Naive thymus-derived CD4-positive, alpha-beta T cell (primary cell): ENCODE data around the gene KLHDC7B. TPM values are rescaled to one million over a fixed set of nuclear protein-coding genes. Genes with fewer than 3 reads are reported as not detected.
A peak's percentile ranks its signal among the peaks of the same experiment; 100 is the strongest.

Experiments
- ATAC-seq: fragments of 150-1000 bp; cut with Tn5 transposase; 2 replicates; pipeline ENCODE4 v1.10.0; 2021; ENCODE audit warnings: mild to moderate bottlenecking, moderate library complexity
- CTCF ChIA-PET: fragments of 350-600 bp; sonication (Branson Sonifier 250); formaldehyde crosslinking; loops from one replicate; lab custom pipeline; 2021; ENCODE audit warnings: antibody characterized with exemption; lab: Charles Lee
- POLR2A ChIA-PET: fragments of 350-600 bp; sonication (Branson Sonifier 250); formaldehyde crosslinking; loops from one replicate; lab custom pipeline; 2021; ENCODE audit warnings: antibody characterized with exemption, inconsistent platforms; lab: Charles Lee
- DNase-seq, 9 donors: peaks; one replicate each; pipeline versions ENCODE4 v3.0.0 to v3.0.0-alpha.2; 2020 to 2022; ENCODE audit warnings: mixed read lengths in 1 of 9
- H3K27ac ChIP-seq: one replicate; pipeline ENCODE4 v1.7.0; 2013; ENCODE audit warnings: mild to moderate bottlenecking, low read depth, low read length, moderate library complexity
- H3K27me3 ChIP-seq, 2 donors: one replicate each; pipeline ENCODE4 v1.7.0; 2013; ENCODE audit warnings: low read length in 2 of 2, mild to moderate bottlenecking in 2 of 2, moderate library complexity in 2 of 2; ENCODE audit not compliant: control insufficient read depth in 2 of 2, insufficient read depth in 2 of 2
- H3K36me3 ChIP-seq, 3 experiments: 1 replicate in 2 of 3; 2 replicates in 1 of 3; pipeline ENCODE4 v1.7.0; 2013; ENCODE audit warnings: low read length in 3 of 3, mild to moderate bottlenecking in 3 of 3, moderate library complexity in 1 of 3; ENCODE audit not compliant: insufficient read depth in 3 of 3, control insufficient read depth in 2 of 3
- H3K4me1 ChIP-seq, 2 donors: one replicate each; pipeline ENCODE4 v1.7.0; 2013; ENCODE audit warnings: low read length in 2 of 2, mild to moderate bottlenecking in 2 of 2, moderate library complexity in 1 of 2; ENCODE audit not compliant: control insufficient read depth in 2 of 2, insufficient read depth in 2 of 2
- H3K4me3 ChIP-seq: 2 replicates; pipeline ENCODE4 v1.7.0; 2013; ENCODE audit warnings: mild to moderate bottlenecking, low read length
- H3K9me3 ChIP-seq, 3 experiments: 1 replicate in 2 of 3; 2 replicates in 1 of 3; pipeline ENCODE4 v1.7.0; 2013; ENCODE audit warnings: low read length in 3 of 3; ENCODE audit not compliant: control insufficient read depth in 2 of 3
- H3K27ac Mint-ChIP-seq, 9 donors: one replicate each; pipeline ENCODE4 v1.8.0; 2020 to 2022; ENCODE audit warnings: mixed read lengths in 9 of 9, mild to moderate bottlenecking in 8 of 9, moderate library complexity in 5 of 9, inconsistent platforms in 2 of 9
- H3K27me3 Mint-ChIP-seq, 5 donors: one replicate each; pipeline ENCODE4 v1.8.0; 2021 to 2022; ENCODE audit warnings: mixed read lengths in 5 of 5, mild to moderate bottlenecking in 1 of 5
- H3K36me3 Mint-ChIP-seq, 5 donors: one replicate each; pipeline ENCODE4 v1.8.0; 2020 to 2022; ENCODE audit warnings: mixed read lengths in 5 of 5, mild to moderate bottlenecking in 3 of 5, inconsistent platforms in 1 of 5
- H3K4me1 Mint-ChIP-seq, 7 donors: one replicate each; pipeline ENCODE4 v1.8.0; 2020 to 2022; ENCODE audit warnings: mixed read lengths in 7 of 7, mild to moderate bottlenecking in 3 of 7, inconsistent platforms in 1 of 7
- H3K4me3 Mint-ChIP-seq, 10 donors: one replicate each; pipeline ENCODE4 v1.8.0; 2020 to 2022; ENCODE audit warnings: mild to moderate bottlenecking in 10 of 10, mixed read lengths in 10 of 10, moderate library complexity in 6 of 10, inconsistent platforms in 2 of 10
- H3K9me3 Mint-ChIP-seq, 11 donors: one replicate each; pipeline ENCODE4 v1.8.0; 2020 to 2022; ENCODE audit warnings: mixed read lengths in 11 of 11, mild to moderate bottlenecking in 4 of 11, inconsistent platforms in 1 of 11, moderate library complexity in 1 of 11
- intact Hi-C, 2 donors: fragments of 100-400 bp; cut with micrococcal nuclease; formaldehyde crosslinking; loops; one replicate each; pipeline ENCODE4 v1.15.1; 2023
- polyA plus RNA-seq, 2 donors: library from polyadenylated mRNA; unstranded; fragments of 300-500 nt; fragmentation: Illumina TruSeq; gene quantifications; one replicate each; pipeline ENCODE4 v1.2.3, GENCODE V29; 2021
- total RNA-seq, 6 experiments: library from RNA in 5 of 6; stranded (reverse) in 5 of 6; gene quantifications; 1 replicate in 5 of 6; 2 replicates in 1 of 6; pipeline ENCODE4 v1.2.3 and lab custom pipeline; 2021 to 2026

KLHDC7B gene
- total and polyA plus RNA-seq, 7 experiments from 2014 or later, result 4.4 to 17.2 (median 7.8) TPM

DNA sequence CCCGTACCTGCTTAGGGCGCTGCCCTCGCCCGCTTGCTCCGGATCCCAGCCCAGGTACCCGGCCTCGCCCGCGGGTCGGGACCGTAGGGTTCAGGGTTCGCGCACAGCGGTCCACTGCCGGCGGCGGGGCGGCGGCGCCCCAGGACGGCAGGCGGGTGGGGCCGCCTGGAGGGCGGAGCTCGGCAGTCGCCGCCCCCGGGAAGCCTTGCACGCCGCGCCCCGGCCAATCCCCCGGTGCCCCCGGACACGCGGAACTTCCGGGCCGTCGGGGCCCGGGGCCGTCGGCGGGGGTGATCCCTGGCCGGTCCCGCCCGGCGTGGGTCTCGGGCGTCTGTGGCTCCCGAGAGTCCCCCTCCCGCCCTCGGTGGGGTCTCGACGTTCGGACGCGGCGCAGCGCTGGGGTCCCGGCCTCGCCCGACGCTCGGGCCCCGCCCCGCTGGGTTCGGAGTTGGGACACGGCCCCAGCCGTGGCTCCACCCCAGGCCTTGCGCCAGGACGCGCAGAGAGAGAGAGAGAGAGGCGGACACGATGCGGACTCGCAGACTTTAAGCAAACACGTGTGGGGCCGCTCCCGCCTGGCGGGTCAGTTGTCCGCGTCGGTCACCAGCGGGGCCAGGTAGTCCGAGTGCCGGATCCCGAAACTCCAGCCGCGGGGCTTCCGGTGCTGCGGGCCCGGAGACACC is 15.7 kb upstream of the KLHDC7B start, which contains the start of gene TYMP:
Gene TYMP, minus strand, starts transcription at position 116 of the 683 bp plus-strand sequence. CDS start 303 bp downstream, outside the sequence.
- peak in 4 of 9 donors; percentile 33 to 89 (median 52) for DNase-seq
- peak; percentile 23 for ATAC-seq
- CTCF ChIA-PET, result interaction anchor here (1.0 to 1.1 kb wide), 2 partner anchors 33 to 91 kb away, joined by 3 read pairs; partner anchors contain the start of gene SYCE3

DNA sequence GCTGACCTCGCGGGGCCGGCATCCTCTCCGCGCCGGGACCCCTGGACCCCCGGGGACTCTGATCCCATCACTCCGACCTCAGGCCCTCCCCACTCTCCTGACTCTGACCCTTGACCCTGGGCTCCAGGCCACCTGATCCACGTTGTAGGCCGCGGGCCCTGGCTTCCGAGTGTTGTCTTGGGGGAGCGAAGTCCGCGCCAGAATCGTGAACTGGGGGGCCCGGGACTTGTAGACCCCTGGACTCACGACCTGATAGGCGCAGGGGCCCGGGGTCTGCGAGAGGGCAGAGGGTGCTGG is 15.2 kb upstream of the KLHDC7B start:
- Mint-ChIP-seq H3K27ac (peak overlapping the region in 6 of 9 donors; percentile 81 to 100 (median 91)), H3K4me1 (peaks cover 0 to 49% (median 30%) of the 10 kb centered on the region in 7 donors), H3K27me3 (peaks cover 0 to 5% (median 0%) of the 10 kb centered on the region in 5 donors), H3K36me3 (peaks cover 0 to 23% (median 0%) of the 10 kb centered on the region in 5 donors), H3K9me3 (no peaks in the 10 kb centered on the region), H3K4me3 (peak overlapping the region; percentile 45 to 96 (median 86))
- ChIA-PET CTCF (no interaction called here), POLR2A (interaction anchor here (0.6 to 2.4 kb wide), 3 partner anchors 9 to 33 kb away, joined by 5 to 16 read pairs (median 9); partner anchors contain the start of gene SYCE3)
- Histone ChIP-seq H3K9me3 (no peaks in the 10 kb centered on the region), H3K36me3 (no peaks in the 10 kb centered on the region), H3K4me3 (peak overlapping the region; percentile 86), H3K4me1 (peaks cover 5 to 14% of the 10 kb centered on the region in 2 donors), H3K27me3 (no peaks in the 10 kb centered on the region), H3K27ac (peak overlapping the region; percentile 84)
- no peak for ATAC-seq
- peak in 1 of 9 donors; percentile 65 for DNase-seq
- intact Hi-C loops, result loop anchor here in 1 of 2 donors (1.0 to 10.0 kb wide), 3 partner anchors 14 to 566 kb away; partner anchors contain the start of genes KLHDC7B, NCAPH2 and PIM3

More for the DNA sequence above, 15.7 kb upstream of the KLHDC7B start, which contains the start of gene TYMP:
- intact Hi-C loops, result loop anchor here (1.0 to 10.0 kb wide), 6 partner anchors 15 to 565 kb away; partner anchors contain the start of genes HDAC10 (in 1 of the 2), KLHDC7B (in 1 of the 2), NCAPH2 (in 1 of the 2) and PIM3 (in 1 of the 2)
- Histone ChIP-seq H3K36me3 (no peaks in the 10 kb centered on the region), H3K27me3 (no peaks in the 10 kb centered on the region), H3K27ac (peak within 1 kb of the TSS; percentile 84), H3K4me1 (peaks cover 5 to 14% of the 10 kb centered on the region in 2 donors), H3K4me3 (peak within 1 kb of the TSS; percentile 86), H3K9me3 (no peaks in the 10 kb centered on the region)
- peak within 1 kb of the TSS in 7 of 9 donors; percentile 84 to 100 (median 92) for H3K27ac Mint-ChIP-seq
- peaks cover 0 to 49% (median 30%) of the 10 kb centered on the region in 7 donors for H3K4me1 Mint-ChIP-seq
- peaks cover 0 to 5% (median 0%) of the 10 kb centered on the region in 5 donors for H3K27me3 Mint-ChIP-seq
- H3K9me3 Mint-ChIP-seq, result no peaks in the 10 kb centered on the region
- peaks cover 0 to 23% (median 0%) of the 10 kb centered on the region in 5 donors for H3K36me3 Mint-ChIP-seq
- H3K4me3 Mint-ChIP-seq, result peak within 1 kb of the TSS; percentile 80 to 96 (median 87)
- POLR2A ChIA-PET, result interaction anchor here (0.6 to 7.1 kb wide), 7 partner anchors 9 to 98 kb away, joined by 3 to 127 read pairs (median 77); partner anchors contain the start of genes ARSA, LMF2 and NCAPH2

DNA sequence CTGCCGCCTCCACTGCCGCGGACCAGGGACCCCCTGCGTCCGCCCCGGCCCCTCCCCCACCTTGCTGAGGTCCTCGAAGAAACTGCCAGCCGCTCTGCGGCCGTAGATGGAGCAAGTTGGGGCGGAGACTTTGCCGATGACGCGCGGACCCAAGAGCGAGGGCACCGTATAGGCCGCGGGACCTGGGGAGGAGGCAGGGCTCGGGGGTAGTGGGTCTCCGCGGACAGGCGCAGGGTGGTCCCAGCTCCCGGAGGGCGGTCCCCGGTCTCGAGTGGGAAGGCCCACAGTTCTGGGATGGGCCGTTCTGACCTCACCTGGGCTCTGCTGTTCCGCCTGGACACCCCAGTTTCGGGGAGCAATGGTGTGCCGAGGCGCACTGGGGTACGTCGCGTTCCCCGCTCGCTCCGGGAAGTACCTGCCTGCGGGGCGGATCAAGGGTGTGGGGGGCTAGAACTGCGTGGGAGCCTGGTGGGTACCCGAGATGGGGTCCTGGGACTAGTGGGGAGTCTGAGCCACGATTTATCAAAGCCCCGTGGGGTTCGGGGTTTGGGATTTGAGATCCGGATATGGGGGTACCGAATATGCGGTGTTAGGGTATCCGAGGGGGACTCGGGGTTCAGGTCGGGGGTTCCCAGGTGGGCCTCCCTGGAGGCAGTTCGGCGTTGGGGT is 14.7 kb upstream of the KLHDC7B start:
- Mint-ChIP-seq H3K36me3 (peaks cover 0 to 23% (median 0%) of the 10 kb centered on the region in 5 donors), H3K27ac (peak overlapping the region; percentile 67 to 100 (median 90)), H3K4me1 (peaks cover 0 to 49% (median 30%) of the 10 kb centered on the region in 7 donors), H3K27me3 (peaks cover 0 to 5% (median 0%) of the 10 kb centered on the region in 5 donors), H3K4me3 (peak overlapping the region; percentile 80 to 96 (median 87)), H3K9me3 (no peaks in the 10 kb centered on the region)
- H3K27ac ChIP-seq, result peak overlapping the region; percentile 84
- H3K4me1 ChIP-seq, result peaks cover 5 to 14% of the 10 kb centered on the region in 2 donors
- ChIA-PET CTCF (no interaction called here), POLR2A (interaction anchor here (0.6 to 2.4 kb wide), 5 partner anchors 9 to 90 kb away, joined by 5 to 16 read pairs (median 9); partner anchors contain the start of gene SYCE3)
- H3K9me3 ChIP-seq, result no peaks in the 10 kb centered on the region
- intact Hi-C loops, result loop anchor here (1.0 to 10.0 kb wide), 7 partner anchors 8 to 566 kb away; partner anchors contain the start of genes SYCE3 (in 2 of the 2), KLHDC7B (in 1 of the 2), NCAPH2 (in 1 of the 2) and PIM3 (in 1 of the 2)
- DNase-seq, result peak in 7 of 9 donors; percentile 46 to 85 (median 57)
- ATAC-seq, result peak; percentile 60
- H3K27me3 ChIP-seq, result no peaks in the 10 kb centered on the region
- H3K4me3 ChIP-seq, result peak overlapping the region; percentile 86
- no peaks in the 10 kb centered on the region for H3K36me3 ChIP-seq

DNA sequence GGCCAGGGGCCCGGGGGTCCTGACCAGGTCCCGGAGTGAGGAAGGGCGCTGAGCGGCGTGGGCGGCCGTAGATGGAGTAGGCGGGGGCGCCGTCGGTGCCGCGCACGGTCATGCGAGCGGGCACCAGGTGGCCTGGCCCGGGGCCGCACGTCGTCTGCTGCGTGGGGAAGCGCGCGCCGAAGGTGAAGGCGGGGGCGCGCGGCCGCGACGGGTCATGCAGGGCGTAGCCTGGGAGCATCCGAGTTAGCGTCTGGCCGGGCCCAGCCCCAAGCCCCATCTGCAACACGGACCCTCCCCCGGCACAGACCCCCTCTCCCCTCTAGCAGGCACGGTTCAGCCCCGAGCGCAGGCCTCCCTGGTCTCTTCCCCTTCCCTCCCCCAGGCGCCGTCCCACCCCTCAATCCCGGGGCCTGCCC is 14.1 kb upstream of the KLHDC7B start:
- Histone ChIP-seq H3K4me1 (peaks cover 3 to 12% of the 10 kb centered on the region in 2 donors), H3K4me3 (peak overlapping the region; percentile 86)
- H3K4me1 Mint-ChIP-seq, result peaks cover 0 to 54% (median 30%) of the 10 kb centered on the region in 7 donors

DNA sequence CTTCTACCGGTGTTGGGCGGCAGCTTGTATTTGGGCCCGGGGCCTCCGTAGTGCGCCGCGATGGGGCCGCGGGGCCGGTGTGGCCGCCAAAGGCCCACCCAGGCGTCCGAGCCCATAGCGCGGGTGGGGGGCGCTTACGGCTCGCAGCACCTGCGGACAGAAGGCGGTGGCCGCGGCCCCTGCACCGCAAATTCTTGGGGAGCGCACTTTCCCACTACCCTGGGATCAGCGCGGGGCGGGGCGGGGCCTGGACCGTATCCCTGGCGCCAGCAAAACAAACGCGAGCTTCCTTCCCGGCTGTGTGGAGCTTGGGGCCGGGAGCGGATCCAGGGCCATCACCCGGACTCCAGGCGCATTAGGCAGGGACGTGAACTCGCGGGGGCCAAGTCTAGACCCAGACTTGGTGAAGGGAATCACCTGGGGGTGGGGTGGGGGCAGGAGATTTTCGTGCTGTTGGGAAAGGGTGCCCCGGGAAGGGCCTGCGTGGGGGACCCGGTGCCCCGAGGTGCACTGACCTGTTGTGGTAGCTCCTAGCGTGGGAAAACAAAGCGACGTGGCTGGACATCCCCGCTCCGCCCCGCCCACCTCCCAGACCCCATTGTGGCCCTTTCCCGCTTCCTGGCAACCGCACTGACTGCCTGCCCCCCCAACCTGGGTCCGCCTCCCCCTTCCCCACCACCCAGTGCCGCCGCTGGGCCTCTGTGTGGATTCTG is 13.6 kb upstream of the KLHDC7B start:
- Histone ChIP-seq H3K4me3 (peak overlapping the region; percentile 86), H3K4me1 (peaks cover 0 to 7% of the 10 kb centered on the region in 2 donors), H3K9me3 (no peaks in the 10 kb centered on the region), H3K27ac (peak overlapping the region; percentile 84), H3K36me3 (no peaks in the 10 kb centered on the region), H3K27me3 (no peaks in the 10 kb centered on the region)
- ChIA-PET POLR2A (interaction anchor here (1.0 to 2.4 kb wide), 5 partner anchors 8 to 89 kb away, joined by 7 to 16 read pairs (median 9); partner anchors contain the start of genes CHKB and SYCE3), CTCF (interaction anchor here (1.2 kb wide), 1 partner anchor 31 kb away, joined by 4 read pairs; the partner anchor contains the start of gene SYCE3)
- Mint-ChIP-seq H3K27ac (peak overlapping the region in 6 of 9 donors; percentile 28 to 100 (median 86)), H3K36me3 (peaks cover 0 to 18% (median 0%) of the 10 kb centered on the region in 5 donors), H3K4me1 (peaks cover 0 to 54% (median 25%) of the 10 kb centered on the region in 7 donors), H3K4me3 (peak overlapping the region; percentile 39 to 96 (median 85)), H3K9me3 (no peaks in the 10 kb centered on the region), H3K27me3 (peaks cover 0 to 5% (median 0%) of the 10 kb centered on the region in 5 donors)
- intact Hi-C loops, result loop anchor here (1.0 to 10.0 kb wide), 6 partner anchors 7 to 567 kb away; partner anchors contain the start of genes SYCE3 (in 2 of the 2), KLHDC7B (in 1 of the 2) and PIM3 (in 1 of the 2)
- peak in 1 of 9 donors; percentile 54 for DNase-seq
- no peak for ATAC-seq

More for the DNA sequence above, 14.1 kb upstream of the KLHDC7B start:
- peak overlapping the region in 7 of 9 donors; percentile 84 to 100 (median 92) for H3K27ac Mint-ChIP-seq
- Histone ChIP-seq H3K9me3 (no peaks in the 10 kb centered on the region), H3K27ac (peak overlapping the region; percentile 84), H3K27me3 (no peaks in the 10 kb centered on the region), H3K36me3 (no peaks in the 10 kb centered on the region)
- peaks cover 0 to 23% (median 0%) of the 10 kb centered on the region in 5 donors for H3K36me3 Mint-ChIP-seq
- CTCF ChIA-PET, result interaction anchor here (1.2 kb wide), 1 partner anchor 31 kb away, joined by 4 read pairs; the partner anchor contains the start of gene SYCE3
- H3K9me3 Mint-ChIP-seq, result no peaks in the 10 kb centered on the region
- ATAC-seq, result peak; percentile 64
- intact Hi-C loops, result loop anchor here (1.0 to 10.0 kb wide), 6 partner anchors 8 to 567 kb away; partner anchors contain the start of genes SYCE3 (in 2 of the 2), KLHDC7B (in 1 of the 2) and PIM3 (in 1 of the 2)
- peak in 4 of 9 donors; percentile 27 to 82 (median 44) for DNase-seq
- H3K4me3 Mint-ChIP-seq, result peak overlapping the region; percentile 80 to 96 (median 87)
- POLR2A ChIA-PET, result interaction anchor here (1.0 to 2.4 kb wide), 5 partner anchors 8 to 89 kb away, joined by 7 to 16 read pairs (median 9); partner anchors contain the start of genes CHKB and SYCE3
- H3K27me3 Mint-ChIP-seq, result peaks cover 0 to 5% (median 0%) of the 10 kb centered on the region in 5 donors
